Stimulated activated CD4-positive, alpha-beta T cell treated with anti-CD3 and anti-CD28 coated beads, Interleukin-4, amount 100 ng/mL, for 1 hour (primary cell): ENCODE measurements around the gene NEDD4L.

ENCODE experiments used
- DNase-seq: peaks from one replicate; pipeline ENCODE4 v3.0.0-alpha.2; 2020

Gene NEDD4L

GRCh38 chr18:58300867-58301266 lies 256.8 kb downstream of the NEDD4L start:
- DNase-seq, result no peak

- no peak for DNase-seq
Observed at GRCh38 chr18:58302811-58303210, 258.8 kb downstream of the NEDD4L start.

GRCh38 chr18:58303363-58303762 lies 259.3 kb downstream of the NEDD4L start:
- no peak for DNase-seq

DNA sequence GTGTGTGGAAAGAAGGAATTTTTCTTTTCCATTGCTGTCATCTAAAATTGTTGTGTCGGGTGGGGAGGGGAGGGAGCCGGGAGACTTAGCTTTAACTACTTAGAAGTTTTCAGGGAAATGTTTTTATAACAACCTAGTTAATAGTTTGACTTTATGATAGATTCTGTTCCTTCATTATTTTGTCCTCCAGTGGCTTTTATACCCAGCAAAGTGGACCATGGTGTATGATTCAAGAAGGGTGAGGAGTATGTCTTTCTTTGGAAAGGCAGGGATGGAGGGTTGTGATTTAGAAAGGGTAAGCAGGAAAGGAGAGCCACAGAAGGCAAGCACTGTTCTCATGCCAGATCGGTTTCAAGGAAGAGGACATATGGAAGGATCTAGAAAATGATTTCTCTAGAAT lies 261.8 kb downstream of the NEDD4L start:
- no peak for DNase-seq

DNA sequence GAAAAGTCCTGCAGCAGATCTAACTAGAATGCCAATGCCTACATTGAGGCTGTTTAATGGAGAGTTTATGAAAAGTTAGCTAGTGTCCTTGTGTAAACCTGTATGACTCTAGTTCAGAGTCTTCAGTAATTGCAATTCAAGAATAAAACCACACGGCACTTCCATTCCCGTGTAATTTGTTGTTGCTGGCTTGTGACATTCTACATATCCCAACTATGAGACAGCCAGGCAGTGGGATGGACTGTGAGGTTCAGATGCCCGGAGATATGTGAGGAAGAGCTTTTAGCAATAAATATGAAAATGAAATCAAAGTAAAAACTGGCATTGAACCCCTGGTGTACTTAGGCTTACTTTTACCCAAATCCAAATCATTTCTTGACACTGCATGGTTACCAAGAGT lies 263.4 kb downstream of the NEDD4L start:
- DNase-seq, result no peak

GRCh38 chr18:58308463-58308862 lies 264.4 kb downstream of the NEDD4L start:
- DNase-seq, result no peak

DNA sequence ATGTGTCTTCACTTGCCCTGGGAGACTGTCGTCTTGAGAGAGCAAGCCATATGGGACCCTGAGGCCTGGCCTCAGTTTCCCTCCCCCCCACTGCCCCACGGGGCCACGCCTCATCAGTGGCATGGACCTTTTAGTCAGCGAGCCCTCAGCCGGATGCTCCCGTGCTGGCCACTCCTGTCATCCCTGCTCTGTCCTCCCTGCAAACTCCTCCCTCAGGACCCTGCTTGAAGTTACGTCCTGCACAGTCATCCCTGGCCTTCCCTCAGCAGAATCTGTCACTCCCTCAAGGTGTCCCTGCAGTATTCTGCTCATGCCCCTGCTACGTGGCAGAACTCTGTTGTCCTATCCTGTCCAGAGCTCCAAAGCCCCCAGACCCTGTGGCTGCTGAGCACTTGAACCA lies 265.1 kb downstream of the NEDD4L start:
- DNase-seq, result no peak

DNA sequence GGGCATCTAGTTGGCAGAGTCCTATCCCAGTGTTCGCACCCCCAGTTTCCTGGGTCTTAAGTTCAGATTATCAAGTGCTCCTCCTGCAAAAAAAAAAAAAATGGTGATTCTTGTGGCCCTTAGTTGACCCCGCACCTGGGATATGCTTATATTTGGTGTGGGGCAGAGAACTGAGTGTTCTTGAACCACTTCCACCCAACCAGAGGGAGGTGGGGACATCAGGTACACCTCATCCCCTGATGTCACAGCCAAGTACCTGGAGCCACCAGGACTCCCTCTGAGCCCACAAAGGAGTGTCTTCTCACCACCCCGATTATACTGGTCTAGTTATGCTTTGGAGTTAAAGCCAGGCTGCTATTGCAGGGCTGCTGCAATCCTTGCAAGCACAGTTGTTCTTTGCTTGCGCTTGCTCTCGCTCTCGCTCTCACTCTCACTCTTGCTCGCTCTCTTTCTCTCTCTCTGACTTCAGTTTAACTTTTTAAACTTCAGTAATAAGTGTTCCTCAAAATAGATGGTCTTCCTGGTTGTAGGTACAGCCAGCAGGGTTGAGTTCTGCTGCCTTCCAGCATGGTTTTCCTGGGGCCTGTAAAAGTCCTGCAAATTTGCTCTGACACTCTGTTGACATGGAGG lies 265.7 kb downstream of the NEDD4L start:
- no peak for DNase-seq

DNA sequence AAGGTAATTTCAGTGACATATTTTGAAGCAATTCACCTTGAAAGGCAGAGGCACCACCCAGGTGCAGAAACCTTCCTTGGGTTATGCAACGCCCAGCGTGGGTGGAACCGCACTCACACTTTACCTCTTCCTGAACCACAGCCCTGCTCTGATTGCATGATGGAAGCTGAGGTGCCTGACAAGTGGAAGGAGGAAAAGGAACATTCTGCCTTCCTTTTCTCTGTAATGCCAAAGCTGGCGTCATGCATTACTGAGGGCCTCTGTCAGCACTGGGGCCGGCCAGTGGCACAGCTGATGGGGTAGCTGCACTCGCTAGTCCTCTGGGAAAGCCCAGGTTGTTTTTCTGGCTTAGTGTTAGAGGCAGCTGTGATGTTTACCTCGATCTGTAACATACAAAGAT lies 266.5 kb downstream of the NEDD4L start:
- DNase-seq, result peak; percentile 50

DNA sequence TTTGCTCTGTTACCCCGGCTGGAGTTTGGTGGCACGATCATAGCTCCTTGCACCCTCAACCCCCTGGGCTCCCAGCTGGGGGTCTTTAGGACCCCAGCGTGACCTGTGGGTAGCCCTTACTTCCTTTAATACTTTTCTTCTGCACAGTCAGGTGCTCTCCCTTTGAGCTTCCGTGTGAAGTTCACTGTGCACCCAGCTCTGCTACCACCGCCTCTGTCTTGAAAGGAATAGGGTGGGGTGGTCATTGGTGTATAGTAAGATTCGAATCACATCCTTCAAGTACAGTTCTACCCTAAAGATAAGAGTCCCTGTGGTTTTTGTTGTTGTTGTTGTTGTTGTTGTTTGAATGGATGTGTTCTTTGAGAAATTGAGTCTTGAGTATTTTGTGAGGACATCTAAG lies 267.4 kb downstream of the NEDD4L start:
- DNase-seq, result no peak

DNA sequence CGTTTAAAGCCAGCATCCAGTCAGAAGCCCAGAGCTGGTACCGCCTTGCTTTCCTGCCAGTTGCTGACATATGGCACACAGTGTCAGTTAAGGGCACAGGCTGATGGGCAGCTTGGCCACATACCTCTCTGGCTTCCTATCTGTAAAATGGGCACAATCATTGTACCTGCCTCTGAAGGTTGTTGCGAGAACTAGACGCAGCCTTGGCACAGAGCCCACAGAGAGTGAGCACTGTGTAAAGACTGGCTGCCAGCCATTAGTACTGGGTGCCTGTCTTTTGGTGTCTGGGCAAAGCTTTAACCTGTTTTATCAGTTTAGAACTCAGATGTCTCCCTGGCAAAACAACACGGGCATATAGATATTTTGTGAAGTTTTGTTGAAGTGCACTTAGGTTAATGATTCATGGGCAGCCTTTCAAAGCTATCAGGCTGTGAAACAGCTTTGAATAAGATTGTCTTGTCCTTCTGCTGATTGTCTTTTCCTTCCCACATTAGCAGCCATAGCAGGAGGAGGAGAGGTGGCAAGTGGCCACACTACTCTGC lies 269.5 kb downstream of the NEDD4L start:
- DNase-seq, result no peak

DNA sequence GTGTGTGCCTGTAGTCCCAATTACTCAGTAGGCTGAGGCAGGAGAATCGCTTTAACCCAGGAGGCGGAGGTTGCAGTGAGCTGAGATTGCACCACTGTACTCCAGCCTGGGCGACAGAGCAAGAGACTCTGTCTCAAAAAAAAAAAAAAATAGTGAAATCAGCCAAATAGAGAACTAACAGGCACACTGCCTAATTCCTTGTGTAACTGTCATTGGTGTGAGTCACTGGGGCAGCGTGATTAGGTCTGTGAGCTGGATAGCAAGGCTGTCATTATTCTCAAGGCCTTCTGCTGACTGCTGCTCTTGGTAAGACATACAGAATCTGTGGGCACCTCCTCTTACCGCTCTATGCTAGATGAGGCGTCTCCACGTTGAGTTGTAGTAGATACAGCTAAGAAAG lies 270.3 kb downstream of the NEDD4L start:
- DNase-seq, result no peak

GRCh38 chr18:58315041-58315440 lies 271.0 kb downstream of the NEDD4L start:
- no peak for DNase-seq

GRCh38 chr18:58315739-58316215 lies 271.8 kb downstream of the NEDD4L start:
- DNase-seq, result no peak

- DNase-seq, result peak; percentile 40
Observed at GRCh38 chr18:58316396-58317342, 272.6 kb downstream of the NEDD4L start.

DNA sequence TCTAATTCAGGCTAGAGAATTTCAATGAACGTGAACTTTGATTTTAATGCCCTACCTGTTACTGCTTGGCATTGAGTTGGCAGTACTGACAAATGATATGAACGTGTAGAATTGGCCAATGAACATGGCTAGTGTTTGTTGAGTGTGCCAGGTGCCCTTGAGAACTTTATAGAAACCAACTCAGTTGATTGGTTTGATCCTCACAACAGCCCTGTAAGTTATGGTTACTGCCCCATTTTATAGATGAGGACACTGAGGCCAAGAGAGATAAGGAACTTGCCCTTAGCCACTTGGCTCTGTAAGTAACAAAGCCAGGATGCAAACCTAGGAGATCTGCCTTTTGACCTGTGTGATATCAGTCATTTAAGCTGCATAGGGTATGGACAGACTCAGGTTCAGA lies 275.7 kb downstream of the NEDD4L start:
- DNase-seq, result no peak

DNA sequence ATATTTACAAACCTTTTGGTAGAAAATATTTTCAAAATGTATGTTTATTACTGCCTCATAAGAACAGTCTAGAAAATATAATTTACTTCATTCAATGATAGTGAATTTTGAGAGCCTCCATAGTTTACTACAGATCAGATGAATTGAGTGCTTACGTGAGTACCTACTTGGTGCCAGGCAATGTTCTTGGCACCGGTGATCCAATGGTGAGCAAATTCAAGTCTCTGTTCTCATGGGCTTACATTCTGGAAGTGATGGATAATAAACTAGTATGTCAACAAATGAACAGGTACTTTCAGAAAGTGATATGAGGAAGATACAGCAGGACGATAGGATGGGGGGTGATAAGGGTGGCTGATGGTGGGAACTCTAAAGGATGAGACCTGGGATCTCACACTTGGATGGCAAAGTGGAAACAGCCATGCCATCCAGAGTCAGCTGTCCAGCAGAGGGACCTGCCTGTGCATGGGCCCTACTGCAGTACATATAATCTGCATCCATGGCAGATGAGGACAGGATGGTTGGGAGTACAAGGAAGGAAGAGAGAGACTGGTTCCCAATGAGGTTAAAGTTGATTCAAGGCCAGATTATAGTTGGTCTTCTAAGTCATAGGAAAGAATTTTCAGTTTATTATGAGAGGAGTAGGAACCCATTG lies 277.0 kb downstream of the NEDD4L start:
- DNase-seq, result no peak

GRCh38 chr18:58321986-58322385 lies 278.0 kb downstream of the NEDD4L start:
- DNase-seq, result peak; percentile 36

- DNase-seq, result no peak
Observed at GRCh38 chr18:58322464-58322863, 278.4 kb downstream of the NEDD4L start.

- no peak for DNase-seq
Observed at GRCh38 chr18:58323866-58324762, 280.1 kb downstream of the NEDD4L start.

GRCh38 chr18:58324824-58325480 lies 280.9 kb downstream of the NEDD4L start:
- no peak for DNase-seq

DNA sequence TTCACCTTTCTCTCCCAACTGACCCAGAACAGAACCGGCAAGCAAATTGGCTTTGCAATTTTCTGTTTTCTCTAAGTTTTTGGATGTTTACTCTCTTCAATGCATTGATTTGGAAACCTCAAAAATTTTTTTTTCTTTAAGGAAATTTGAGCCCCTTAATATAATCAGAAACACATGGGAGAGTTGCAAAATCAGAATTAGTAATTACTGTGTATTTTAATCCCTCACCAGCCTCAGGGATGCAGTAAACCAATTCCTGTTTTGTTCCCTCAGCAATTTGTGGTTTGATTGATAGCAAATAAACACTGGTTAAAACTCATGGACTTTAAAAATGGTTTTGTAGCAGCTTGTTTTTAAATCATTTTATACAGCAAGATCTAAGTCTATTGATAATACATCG lies 281.5 kb downstream of the NEDD4L start:
- DNase-seq, result no peak
